Measurements from ENCODE around the gene CHD8. TPM values are rescaled to one million over a fixed set of nuclear protein-coding genes. Genes with fewer than 3 reads are reported as not detected.

The CHD8 gene
- total RNA-seq, 2 experiments from 2014 or later, result 84.3 to 104 TPM

Other genes with a start within 250 kb of the CHD8 start
- gene HNRNPC, start 186.7 kb downstream of the CHD8 start, total RNA-seq, result 1,000 to 10,000 TPM; 1,155 to 1,665 TPM
- under 1 TPM; 0.14 to 0.21 TPM for gene RPGRIP1, start 176.0 kb downstream of the CHD8 start, total RNA-seq
- gene SUPT16H, start 72.1 kb downstream of the CHD8 start, total RNA-seq, result 100 to 1,000 TPM; 177 to 179 TPM
- 10 to 100 TPM; 21.2 to 22.0 TPM for gene RAB2B, start 20.8 kb upstream of the CHD8 start, total RNA-seq
- gene TOX4, start 21.1 kb upstream of the CHD8 start, total RNA-seq, result 10 to 100 TPM; 79.5 to 85.6 TPM
- 10 to 100 TPM; 64.0 to 67.4 TPM for gene METTL3, start 55.2 kb upstream of the CHD8 start, total RNA-seq
- 1 to 10 TPM; 5.5 to 6.3 TPM for gene SALL2, start 70.2 kb upstream of the CHD8 start, total RNA-seq
- not detected for gene OR10G3, start 124.0 kb upstream of the CHD8 start, total RNA-seq
- gene OR10G2, start 178.8 kb upstream of the CHD8 start, total RNA-seq, result not detected
- not detected for gene OR4E2, start 197.7 kb upstream of the CHD8 start, total RNA-seq
- under 1 TPM; 0.07 to 0.11 TPM for gene OR4E1, start 217.7 kb upstream of the CHD8 start, total RNA-seq